NCI-H2227 (cell line): Measurements from ENCODE around the gene SOX2.
"Not testable (repeated sequence)": the region's sequence is repeated elsewhere in the genome, so short reads cannot be mapped to it uniquely, and the experiment has no call there.

ENCODE experiments used
- DNase-seq: peaks from one replicate; lab custom pipeline; 2025; ENCODE audit not compliant: unreplicated experiment; lab: John Stamatoyannopoulos, UW

Gene SOX2

DNA sequence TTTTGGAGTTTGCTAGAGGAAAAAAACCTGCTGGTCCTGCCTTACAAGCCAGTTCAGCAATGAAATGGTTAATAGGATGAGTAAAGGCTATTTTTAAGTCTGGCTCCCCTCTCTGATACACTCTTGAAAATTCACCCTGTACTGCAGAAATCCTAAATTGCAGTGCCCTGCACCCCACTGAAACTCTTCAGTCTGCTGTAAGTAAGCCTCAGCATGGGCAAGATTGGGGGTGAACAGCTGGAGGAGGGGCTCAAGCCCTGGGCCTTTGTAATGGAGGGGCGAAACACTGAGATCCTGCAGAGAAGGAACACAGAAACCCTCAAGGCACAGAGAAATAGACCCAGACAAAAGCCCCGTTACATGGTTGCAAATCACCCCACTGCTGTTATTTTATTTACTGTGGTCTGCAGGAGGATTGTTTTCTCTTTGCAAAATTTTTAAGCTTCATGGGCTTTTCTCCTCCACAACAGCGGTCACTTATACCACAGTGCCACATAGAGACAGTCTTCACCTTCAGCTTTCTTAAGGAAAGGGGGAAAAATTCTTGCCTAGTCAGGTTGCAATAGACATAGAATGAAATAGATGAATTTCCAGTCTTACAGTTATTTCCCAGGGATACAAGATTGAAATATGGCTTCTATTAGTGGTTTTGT lies 45.0 kb downstream of the SOX2 start:
- DNase-seq, result peak; percentile 57

DNA sequence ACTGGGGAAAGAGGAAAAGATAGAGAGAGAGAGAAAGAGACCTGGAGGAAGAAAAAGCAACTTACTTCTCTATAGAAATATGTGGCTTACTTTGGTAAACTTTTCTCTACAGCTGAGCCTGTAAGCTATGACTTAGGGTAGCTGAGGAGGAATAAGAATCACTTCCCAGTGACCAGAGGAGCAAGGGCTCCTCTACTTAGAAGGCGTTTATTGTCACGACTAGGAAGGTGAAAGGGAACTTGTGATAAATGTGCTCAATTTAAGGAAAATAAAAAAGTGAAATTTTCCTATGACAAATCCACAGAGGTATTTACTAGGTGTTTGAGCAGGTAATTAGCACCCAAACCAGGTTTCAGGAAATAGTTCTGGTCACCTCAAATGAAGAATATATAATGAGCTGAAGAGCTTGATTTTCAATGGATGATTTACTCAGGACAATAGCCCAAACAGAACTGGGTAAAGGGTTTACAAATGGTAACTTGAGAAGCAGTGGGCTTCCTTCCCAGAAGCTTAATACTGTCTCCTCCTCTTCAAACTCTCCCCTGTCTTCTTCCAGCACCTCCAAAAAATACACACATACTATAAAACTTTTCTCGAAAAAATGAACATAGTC lies 46.1 kb downstream of the SOX2 start:
- no peak for DNase-seq

DNA sequence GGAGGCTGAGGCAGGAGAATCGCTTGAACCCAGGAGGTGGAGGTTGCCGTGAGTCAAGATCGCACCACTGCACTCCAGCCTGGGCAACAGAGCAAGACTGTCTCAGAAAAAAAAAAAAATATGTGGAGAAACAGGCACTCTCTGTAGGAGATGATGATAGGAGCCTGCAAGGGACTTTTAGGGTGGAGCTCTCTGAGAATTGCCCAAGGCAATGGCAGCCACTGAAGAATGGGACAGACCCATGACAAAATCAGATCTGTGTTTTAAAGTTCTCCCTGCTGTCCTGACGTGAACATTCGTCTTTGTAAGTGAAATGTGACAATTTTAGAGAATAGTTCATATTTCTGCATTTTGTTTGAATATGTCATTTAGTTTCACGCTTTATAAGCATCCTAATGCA lies 50.2 kb downstream of the SOX2 start:
- DNase-seq, result no peak

DNA sequence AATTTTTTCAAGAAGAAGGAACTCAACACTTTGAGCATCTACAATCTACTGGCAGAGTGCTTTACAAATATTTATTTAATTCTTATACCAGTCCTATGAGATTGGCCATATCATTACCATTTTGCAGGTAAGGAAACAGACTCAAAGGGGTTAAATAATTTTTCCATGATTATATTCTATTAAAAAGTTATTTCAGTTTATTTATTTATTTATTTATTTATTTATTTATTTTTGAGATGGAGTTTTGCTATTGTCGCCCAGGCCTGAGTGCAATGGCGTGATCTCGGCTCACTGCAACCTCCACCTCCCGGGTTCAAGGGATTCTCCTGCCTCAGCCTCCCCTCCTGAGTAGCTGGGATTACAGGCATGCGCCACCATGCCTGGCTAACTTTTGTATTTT lies 52.3 kb downstream of the SOX2 start:
- DNase-seq, result not testable (repeated sequence)
